Endodermal cell (in vitro differentiated cells): ENCODE results near the gene MRPL24. TPM values are rescaled to one million over a fixed set of nuclear protein-coding genes. Genes with fewer than 3 reads are reported as not detected.

Experiments
- DNase-seq: peaks from one replicate; pipeline ENCODE4 v3.0.0-alpha.2; 2017
- H3K27ac ChIP-seq: 2 replicates; pipeline ENCODE4 v1.5.1; 2013; ENCODE audit warnings: mild to moderate bottlenecking, low read depth, low read length, moderate library complexity
- H3K27me3 ChIP-seq: 2 replicates; pipeline ENCODE4 v1.6.1; 2013; ENCODE audit warnings: mild to moderate bottlenecking, low read length, moderate library complexity; ENCODE audit not compliant: insufficient read depth, control insufficient read depth, poor library complexity, severe bottlenecking
- H3K36me3 ChIP-seq: 2 replicates; pipeline ENCODE4 v1.7.0; 2013; ENCODE audit warnings: mild to moderate bottlenecking, low read length, moderate library complexity; ENCODE audit not compliant: control insufficient read depth, insufficient read depth
- H3K4me1 ChIP-seq: one replicate; pipeline ENCODE4 v1.7.0; 2013; ENCODE audit warnings: low read length; ENCODE audit not compliant: control insufficient read depth, insufficient read depth
- H3K4me3 ChIP-seq: 2 replicates; pipeline ENCODE4 v1.5.1; 2013; ENCODE audit warnings: mild to moderate bottlenecking, low read length, moderate library complexity
- H3K9ac ChIP-seq: 2 replicates; pipeline ENCODE4 v1.6.1; 2013; ENCODE audit warnings: mild to moderate bottlenecking, low read length, moderate library complexity; ENCODE audit not compliant: poor library complexity, severe bottlenecking; ENCODE audit errors: extremely low read depth
- H3K9me3 ChIP-seq: 2 replicates; pipeline ENCODE4 v1.6.1; 2013; ENCODE audit warnings: mild to moderate bottlenecking, low read length, moderate library complexity; ENCODE audit not compliant: control insufficient read depth
- H3K27ac Mint-ChIP-seq: 2 replicates; pipeline ENCODE4 v1.8.0; 2020; ENCODE audit warnings: mixed read lengths
- H3K27me3 Mint-ChIP-seq: 2 replicates; pipeline ENCODE4 v1.8.0; 2021; ENCODE audit warnings: mild to moderate bottlenecking, mixed read lengths; ENCODE audit not compliant: insufficient read depth
- H3K36me3 Mint-ChIP-seq: 2 replicates; pipeline ENCODE4 v1.8.0; 2020; ENCODE audit warnings: low read depth, mixed read lengths
- H3K4me1 Mint-ChIP-seq: 2 replicates; pipeline ENCODE4 v1.8.0; 2020; ENCODE audit warnings: mixed read lengths
- H3K4me3 Mint-ChIP-seq: 2 replicates; pipeline ENCODE4 v1.8.0; 2020; ENCODE audit warnings: mild to moderate bottlenecking, moderate library complexity, mixed read lengths
- H3K9me3 Mint-ChIP-seq: 2 replicates; pipeline ENCODE4 v1.8.0; 2020; ENCODE audit warnings: mild to moderate bottlenecking, mixed read lengths
- WGBS, 2 experiments: methylation state at CpG; one replicate each; pipeline versions ENCODE4 v1.1.5 to v1.1.7; 2013; ENCODE audit warnings: missing lambda C conversion rate in 2 of 2, mixed read lengths in 1 of 2; ENCODE audit not compliant: insufficient coverage in 1 of 2, insufficient read length in 1 of 2; 5-methylcytosine and 5-hydroxymethylcytosine counted together
- total RNA-seq, 2 donors: library from RNA; stranded (reverse); fragmentation: NEBNext Ultra II Directional in 1 of 2; extraction: Animal tissue kit (Norgen Biotek cat#: 25700) in 1 of 2; gene quantifications; 2 replicates in 1 of 2; 3 replicates in 1 of 2; pipeline ENCODE4 v1.2.1, GENCODE V29; 2021
- TF ChIP-seq, protein P1 (sequence below): fragments of 200-600 bp; sonication (generic); conservative IDR thresholded peaks from 2 replicates; pipeline ENCODE4 v1.5.0; 2021; ENCODE audit warnings: antibody characterized with exemption, mild to moderate bottlenecking

MRPL24 gene
- total RNA-seq, 2 donors from 2014 or later = 32.2 to 35.5 TPM

- no peaks in the 10 kb centered on the region for H3K9me3 Mint-ChIP-seq
- no peaks in the 10 kb centered on the region for H3K36me3 Mint-ChIP-seq
- 84 to 89% methylated on average over 8 of the region's 8 CpGs for WGBS, 2 experiments
- Histone ChIP-seq H3K27ac (no peak overlapping the region), H3K9ac (no peak overlapping the region), H3K9me3 (no peaks in the 10 kb centered on the region), H3K36me3 (no peaks in the 10 kb centered on the region), H3K4me3 (no peak overlapping the region), H3K4me1 (peaks cover 25% of the 10 kb centered on the region), H3K27me3 (peaks cover 6% of the 10 kb centered on the region)
- H3K4me3 Mint-ChIP-seq = peak overlapping the region; percentile 38
- H3K27me3 Mint-ChIP-seq = peaks cover 22% of the 10 kb centered on the region
- TF ChIP-seq, protein P1, sequence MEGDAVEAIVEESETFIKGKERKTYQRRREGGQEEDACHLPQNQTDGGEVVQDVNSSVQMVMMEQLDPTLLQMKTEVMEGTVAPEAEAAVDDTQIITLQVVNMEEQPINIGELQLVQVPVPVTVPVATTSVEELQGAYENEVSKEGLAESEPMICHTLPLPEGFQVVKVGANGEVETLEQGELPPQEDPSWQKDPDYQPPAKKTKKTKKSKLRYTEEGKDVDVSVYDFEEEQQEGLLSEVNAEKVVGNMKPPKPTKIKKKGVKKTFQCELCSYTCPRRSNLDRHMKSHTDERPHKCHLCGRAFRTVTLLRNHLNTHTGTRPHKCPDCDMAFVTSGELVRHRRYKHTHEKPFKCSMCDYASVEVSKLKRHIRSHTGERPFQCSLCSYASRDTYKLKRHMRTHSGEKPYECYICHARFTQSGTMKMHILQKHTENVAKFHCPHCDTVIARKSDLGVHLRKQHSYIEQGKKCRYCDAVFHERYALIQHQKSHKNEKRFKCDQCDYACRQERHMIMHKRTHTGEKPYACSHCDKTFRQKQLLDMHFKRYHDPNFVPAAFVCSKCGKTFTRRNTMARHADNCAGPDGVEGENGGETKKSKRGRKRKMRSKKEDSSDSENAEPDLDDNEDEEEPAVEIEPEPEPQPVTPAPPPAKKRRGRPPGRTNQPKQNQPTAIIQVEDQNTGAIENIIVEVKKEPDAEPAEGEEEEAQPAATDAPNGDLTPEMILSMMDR = no peak
- peak; percentile 53 for DNase-seq
- peak overlapping the region; percentile 76 for H3K27ac Mint-ChIP-seq
- peaks cover 52% of the 10 kb centered on the region for H3K4me1 Mint-ChIP-seq
These were observed 50.2 kb downstream of the MRPL24 start for GRCh38 chr1:156690675-156691036.

GRCh38 chr1:156689953-156690674, 50.8 kb downstream of the MRPL24 start:
- Histone ChIP-seq H3K27ac (peak overlapping the region; percentile 37), H3K9me3 (no peaks in the 10 kb centered on the region), H3K9ac (no peak overlapping the region), H3K36me3 (no peaks in the 10 kb centered on the region), H3K4me1 (peaks cover 25% of the 10 kb centered on the region), H3K27me3 (peaks cover 6% of the 10 kb centered on the region), H3K4me3 (peak overlapping the region; percentile 71)
- Mint-ChIP-seq H3K9me3 (no peaks in the 10 kb centered on the region), H3K36me3 (no peaks in the 10 kb centered on the region), H3K4me3 (peak overlapping the region; percentile 38), H3K27me3 (peaks cover 26% of the 10 kb centered on the region), H3K27ac (peak overlapping the region; percentile 76), H3K4me1 (peaks cover 52% of the 10 kb centered on the region)
- DNase-seq = peak; percentile 62
- TF ChIP-seq, protein P1 = no peak
- 24 to 40% methylated on average over 9 to 10 of the region's 10 CpGs for WGBS, 2 experiments

DNA sequence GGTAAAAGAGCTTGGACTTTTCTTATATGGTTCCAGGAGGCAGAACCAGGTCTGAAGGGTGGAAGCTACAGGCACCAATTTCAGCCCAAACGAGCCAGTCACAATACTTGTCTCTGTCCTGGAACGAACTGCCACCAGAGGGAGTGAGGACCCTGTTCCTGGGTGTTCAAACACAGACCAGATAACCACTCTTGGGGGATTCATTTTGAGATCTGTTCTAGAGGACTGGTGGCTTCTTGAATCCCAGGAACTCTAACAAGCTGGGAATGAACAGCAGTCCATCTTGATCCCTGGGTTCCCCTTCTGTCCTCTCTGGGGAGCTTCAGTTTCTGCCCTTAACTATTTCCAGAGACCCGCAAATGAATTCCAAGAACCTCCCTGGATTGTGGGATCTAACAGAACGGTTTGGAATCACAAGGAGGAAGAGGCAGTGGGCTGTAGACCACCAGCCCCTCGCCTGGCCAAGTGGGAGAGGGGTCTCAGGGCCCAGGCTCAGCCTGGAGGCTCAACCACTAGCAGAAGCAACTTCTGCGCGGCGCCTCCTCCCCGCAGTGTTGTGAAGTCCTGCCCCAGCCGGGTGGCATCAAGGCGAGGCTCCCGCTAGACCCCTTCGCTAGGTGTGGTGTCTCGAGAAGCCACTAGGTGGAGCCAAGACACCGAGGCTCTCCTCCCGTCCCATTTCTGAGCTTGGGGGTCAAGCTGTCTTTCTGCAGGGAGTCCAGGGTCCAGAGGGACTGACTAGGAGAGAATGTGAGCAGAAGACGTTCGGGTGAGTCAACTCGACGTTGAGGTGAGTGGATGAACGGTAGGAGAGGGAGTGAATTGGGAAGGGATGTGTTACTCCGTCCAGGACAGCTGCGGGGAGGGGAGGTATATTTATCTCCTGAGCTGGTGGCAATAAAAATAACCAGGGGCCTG, 51.6 kb downstream of the MRPL24 start:
- peak overlapping the region; percentile 38 for H3K4me3 Mint-ChIP-seq
- H3K9me3 Mint-ChIP-seq = no peaks in the 10 kb centered on the region
- peak; percentile 97 for DNase-seq
- 2 to 5% methylated on average over 16 to 23 of the region's 23 CpGs for WGBS, 2 experiments
- Histone ChIP-seq H3K4me1 (peaks cover 22% of the 10 kb centered on the region), H3K27me3 (peaks cover 6% of the 10 kb centered on the region), H3K4me3 (peak overlapping the region; percentile 71), H3K9ac (no peak overlapping the region), H3K9me3 (no peaks in the 10 kb centered on the region), H3K36me3 (no peaks in the 10 kb centered on the region), H3K27ac (peak overlapping the region; percentile 37)
- H3K27ac Mint-ChIP-seq = peak overlapping the region; percentile 55
- H3K4me1 Mint-ChIP-seq = peaks cover 47% of the 10 kb centered on the region
- no peaks in the 10 kb centered on the region for H3K36me3 Mint-ChIP-seq
- peaks cover 32% of the 10 kb centered on the region for H3K27me3 Mint-ChIP-seq
- TF ChIP-seq, protein P1 = peak; percentile 79

Other genes starting within 250 kb of the MRPL24 start
- 10 to 100 TPM; 10.5 to 12.8 TPM for gene MEF2D, start 240.3 kb downstream of the MRPL24 start, total RNA-seq
- 10 to 100 TPM; 28.6 to 36.9 TPM for gene IQGAP3, start 168.5 kb downstream of the MRPL24 start, total RNA-seq
- gene TTC24, start 161.4 kb downstream of the MRPL24 start, total RNA-seq = not detected
- 100 to 1,000 TPM in 1 of 2 donors, 10 to 100 TPM in 1; 96.0 to 129 TPM for gene NAXE, start 149.3 kb downstream of the MRPL24 start, total RNA-seq
- gene GPATCH4, start 139.6 kb downstream of the MRPL24 start, total RNA-seq = 10 to 100 TPM; 23.0 to 34.4 TPM
- 1 to 10 TPM in 1 of 2 donors, under 1 TPM in 1; 0.42 to 2.8 TPM for gene HAPLN2, start 121.7 kb downstream of the MRPL24 start, total RNA-seq
- gene BCAN, start 99.0 kb downstream of the MRPL24 start, total RNA-seq = under 1 TPM in 1 of 2 donors, not detected in 1; 0.31 TPM
- gene NES, start 63.7 kb downstream of the MRPL24 start, total RNA-seq = 100 to 1,000 TPM in 1 of 2 donors, 10 to 100 TPM in 1; 65.8 to 103 TPM
- 100 to 1,000 TPM; 243 to 780 TPM for gene CRABP2, start 35.5 kb downstream of the MRPL24 start, total RNA-seq
- 10 to 100 TPM; 25.9 to 35.5 TPM for gene METTL25B, start 12.6 kb downstream of the MRPL24 start, total RNA-seq
- gene ISG20L2, start 12.3 kb downstream of the MRPL24 start, total RNA-seq = 10 to 100 TPM; 37.2 to 39.9 TPM
- gene HDGF, start 10.6 kb upstream of the MRPL24 start, total RNA-seq = 100 to 1,000 TPM; 493 to 495 TPM
- gene PRCC, start 26.4 kb upstream of the MRPL24 start, total RNA-seq = 100 to 1,000 TPM; 108 to 111 TPM
- 1 to 10 TPM; 2.4 to 7.7 TPM for gene SH2D2A, start 75.8 kb upstream of the MRPL24 start, total RNA-seq
- under 1 TPM; 0.07 to 0.09 TPM for gene INSRR, start 118.0 kb upstream of the MRPL24 start, total RNA-seq
- under 1 TPM; 0.44 to 0.82 TPM for gene NTRK1, start 119.8 kb upstream of the MRPL24 start, total RNA-seq
- under 1 TPM; 0.29 to 0.53 TPM for gene PEAR1, start 152.6 kb upstream of the MRPL24 start, total RNA-seq
- gene LRRC71, start 179.5 kb upstream of the MRPL24 start, total RNA-seq = not detected